K562 (cell line): ENCODE measurements around the gene TMEM132D. TPM values are rescaled to one million over a fixed set of nuclear protein-coding genes. Genes with fewer than 3 reads are reported as not detected.

Source experiments
- ATAC-seq: fragments of 200-7000 bp; cut with Tn5 transposase; 3 replicates; pipeline ENCODE4 v1.9.1; 2020; ENCODE audit warnings: moderate library complexity
- BruUV-seq: library from RNA; stranded (reverse); fragments of 400-500 nt; replicated peaks from 2 replicates; lab custom pipeline; 2021; lab: Mats Ljungman, UMichigan
- CTCF ChIA-PET: fragments of 300-600 bp; formaldehyde crosslinking; extraction: SDS; loops from one replicate; lab custom pipeline; 2021; ENCODE audit warnings: low intra/inter-chr PET ratio; lab: Yijun Ruan, JAX
- POLR2A ChIA-PET: fragments of 300-600, 350-650 bp; sonication (Branson Sonifier 250); formaldehyde crosslinking; extraction: SDS; loops from one replicate; lab custom pipeline; 2021; ENCODE audit warnings: antibody characterized with exemption, inconsistent platforms; lab: Yijun Ruan, JAX
- DNase-seq, 4 experiments: peaks; one replicate each; pipeline versions ENCODE4 v3.0.0 to v3.0.0-alpha.2; 2011 to 2018; ENCODE audit warnings: low spot score in 3 of 4, mixed read lengths in 3 of 4; ENCODE audit errors: extremely low read depth in 1 of 4
- FAIRE-seq: peaks from 2 replicates; lab custom pipeline; 2011; peaks lifted over from hg19 to GRCh38; lab: Jason Lieb, UNC
- H2AFZ ChIP-seq: 2 replicates; pipeline ENCODE4 v1.6.0; 2011; ENCODE audit warnings: low read depth, low read length, control low read depth, inconsistent platforms
- H3K27ac ChIP-seq: fragments of 200-600 bp; 3 replicates; pipeline ENCODE4 v1.8.0; 2011; ENCODE audit warnings: low read depth, mild to moderate bottlenecking, control low read depth, inconsistent platforms, low read length, moderate library complexity, mixed read lengths; ENCODE audit errors: extremely low read depth
- H3K27me3 ChIP-seq, 2 experiments: fragments of 300-600 bp in 1 of 2; 2 replicates in 1 of 2; 3 replicates in 1 of 2; pipeline versions ENCODE4 v1.6.0 to v1.8.0; 2011; ENCODE audit warnings: inconsistent platforms in 2 of 2, low read length in 2 of 2, mild to moderate bottlenecking in 1 of 2, mixed read lengths in 1 of 2, moderate library complexity in 1 of 2; ENCODE audit not compliant: control insufficient read depth in 2 of 2, insufficient read depth in 2 of 2
- H3K36me3 ChIP-seq: fragments of 300-600 bp; 3 replicates; pipeline ENCODE4 v1.8.0; 2011; ENCODE audit warnings: mild to moderate bottlenecking, low read length, inconsistent platforms; ENCODE audit not compliant: control insufficient read depth, insufficient read depth
- H3K4me1 ChIP-seq, 2 experiments: fragments of 200-600 bp in 1 of 2; replicated peaks in 1 of 2; 2 replicates in 1 of 2; 3 replicates in 1 of 2; pipeline versions ENCODE4 v1.5.1 to v1.8.0; 2011; ENCODE audit warnings: inconsistent platforms in 2 of 2, low read length in 2 of 2, mild to moderate bottlenecking in 1 of 2, mixed read lengths in 1 of 2, moderate library complexity in 1 of 2; ENCODE audit not compliant: control insufficient read depth in 2 of 2, insufficient read depth in 2 of 2
- H3K4me2 ChIP-seq: 2 replicates; pipeline ENCODE4 v1.6.1; 2011; ENCODE audit warnings: low read length, control low read depth, inconsistent platforms, mixed read lengths; ENCODE audit not compliant: insufficient read depth
- H3K4me3 ChIP-seq: fragments of 200-600 bp; sonication (generic), shearing (Covaris generic); 2 replicates; pipeline ENCODE4 v1.5.1; 2016; ENCODE audit warnings: control low read depth, inconsistent platforms
- H3K79me2 ChIP-seq: fragments of 200-600 bp; 3 replicates; pipeline ENCODE4 v1.8.0; 2011; ENCODE audit warnings: low read length, inconsistent platforms; ENCODE audit not compliant: control insufficient read depth, insufficient read depth
- H3K9ac ChIP-seq, 2 experiments: 2 replicates each; pipeline versions ENCODE4 v1.6.0 to v1.6.1; 2011; ENCODE audit warnings: low read depth in 2 of 2, low read length in 2 of 2, control low read depth in 1 of 2, inconsistent platforms in 1 of 2, mild to moderate bottlenecking in 1 of 2, mixed read lengths in 1 of 2; ENCODE audit not compliant: insufficient read depth in 1 of 2
- H3K9me1 ChIP-seq: one replicate; pipeline ENCODE4 v1.6.0; 2011; ENCODE audit warnings: inconsistent platforms, mild to moderate bottlenecking, low read length, moderate library complexity; ENCODE audit not compliant: control insufficient read depth, insufficient read depth
- H3K9me3 ChIP-seq: replicated peaks from 2 replicates; pipeline ENCODE4 v1.5.1; 2011; ENCODE audit warnings: low read depth, low read length, inconsistent platforms; ENCODE audit not compliant: control insufficient read depth, insufficient read depth
- H4K20me1 ChIP-seq: replicated peaks from 2 replicates; pipeline ENCODE4 v1.6.1; 2011; ENCODE audit warnings: low read length, inconsistent platforms, mixed read lengths; ENCODE audit not compliant: control insufficient read depth, insufficient read depth
- CBFA2T3 ChIP-seq: fragments of 450-650 bp; IDR thresholded peaks from 2 replicates; pipeline ENCODE4 v1.6.1; 2017
- CXXC5 ChIP-seq: fragments of 250-450 bp; sonication (Bioruptor Pico); IDR thresholded peaks from 2 replicates; pipeline ENCODE4 v1.8.0; 2022; ENCODE audit warnings: inconsistent platforms, mild to moderate bottlenecking, moderate library complexity
- ELF1 ChIP-seq: fragments of 200-800 bp; sonication (Bioruptor generic); IDR thresholded peaks from 2 replicates; pipeline ENCODE4 v1.6.1; 2016; ENCODE audit warnings: missing genetic modification characterization, missing compliant biosample characterization
- ETV1 ChIP-seq: fragments of 450-650 bp; conservative IDR thresholded peaks from 2 replicates; pipeline ENCODE4 v1.6.1; 2016; ENCODE audit warnings: missing genetic modification characterization, control low read depth, low read depth, missing compliant biosample characterization
- GABPB2 ChIP-seq: fragments of 250-450 bp; sonication (Bioruptor Pico); conservative IDR thresholded peaks from 2 replicates; pipeline ENCODE4 v1.5.1; 2021; ENCODE audit warnings: mild to moderate bottlenecking
- GATA2 ChIP-seq: sonication (generic); formaldehyde crosslinking; IDR thresholded peaks from 2 replicates; pipeline ENCODE4 v1.4.0; 2020; ENCODE audit warnings: mild to moderate bottlenecking, missing genetic modification reagents
- LEF1 ChIP-seq: fragments of 450-650 bp; IDR thresholded peaks from 2 replicates; pipeline ENCODE4 v1.6.1; 2016; ENCODE audit warnings: mild to moderate bottlenecking
- MCM2 ChIP-seq: fragments of 450-650 bp; IDR thresholded peaks from 2 replicates; pipeline ENCODE4 v1.6.1; 2017; ENCODE audit warnings: low read depth, mild to moderate bottlenecking
- MYBL2 ChIP-seq, 2 experiments: fragments of 450-650 bp in 1 of 2; sonication (generic) in 1 of 2; formaldehyde crosslinking in 1 of 2; IDR thresholded peaks; 2 replicates each; pipeline versions ENCODE4 v1.6.1 to v1.8.1; 2017 to 2022; ENCODE audit warnings: borderline replicate concordance in 1 of 2, inconsistent platforms in 1 of 2, low read depth in 1 of 2, mild to moderate bottlenecking in 1 of 2, missing genetic modification reagents in 1 of 2, moderate library complexity in 1 of 2
- NR2C2 ChIP-seq, 2 experiments: fragments of 200-800 bp in 1 of 2; sonication (Bioruptor generic) in 1 of 2; sonication (generic) in 1 of 2; formaldehyde crosslinking in 1 of 2; IDR thresholded peaks; 2 replicates each; pipeline versions ENCODE4 v1.6.1 to v1.8.0; 2016 to 2022; ENCODE audit warnings: mild to moderate bottlenecking in 1 of 2, missing compliant biosample characterization in 1 of 2, missing genetic modification characterization in 1 of 2, missing genetic modification reagents in 1 of 2
- SAFB ChIP-seq: fragments of 200-400 bp; formaldehyde crosslinking; IDR thresholded peaks from 2 replicates; pipeline ENCODE4 v1.6.1; 2017; ENCODE audit warnings: low read depth, low read length, borderline replicate concordance
- TSHZ1 ChIP-seq: fragments of 250-450 bp; sonication (Bioruptor Pico); IDR thresholded peaks from 2 replicates; pipeline ENCODE4 v1.4.0; 2020; ENCODE audit warnings: mild to moderate bottlenecking, moderate library complexity
- ZC3H11A ChIP-seq: IDR thresholded peaks from 2 replicates; pipeline ENCODE4 v1.6.1; 2012; ENCODE audit warnings: low read depth, low read length, improper control_type of control experiment
- WGBS: fragments of 100-300 bp; shearing (Covaris generic); methylation state at CpG from one replicate; pipeline ENCODE4 v1.1.6; 2016; ENCODE audit warnings: low coverage, mixed read lengths; ENCODE audit not compliant: insufficient coverage; ENCODE audit errors: missing lambda C conversion rate; 5-methylcytosine and 5-hydroxymethylcytosine counted together
- in situ Hi-C: fragments of 300-500 bp; cut with MboI; formaldehyde crosslinking; loops from 4 replicates; pipeline ENCODE4 v1.15.0; 2018; ENCODE audit warnings: inconsistent platforms, mixed read lengths
- intact Hi-C: fragments of 100-400 bp; cut with micrococcal nuclease; formaldehyde crosslinking; loops from 2 replicates; pipeline ENCODE4 v1.14.2; 2022
- polyA plus RNA-seq, 8 experiments: library from polyadenylated mRNA; depleted of rRNA in 4 of 8; stranded (reverse) in 5 of 8; unstranded in 3 of 8; fragments of >200 nt; fragmentation: Nextera tagmentation in 2 of 8; fragmentation: Illumina TruSeq in 1 of 8; extraction: Ambion mirVana in 2 of 8; extraction: Trizol in 1 of 8; gene quantifications; 2 replicates each; pipeline versions ENCODE4 v1.2.1 to v1.2.3, GENCODE V29; 2011 to 2014; ENCODE audit warnings: inconsistent platforms in 1 of 8, missing spikeins in 1 of 8
- total RNA-seq, 7 experiments: library from RNA; depleted of rRNA in 6 of 7; stranded (reverse); fragments of >200 nt in 6 of 7; fragmentation: Illumina TruSeq in 2 of 7; extraction: Trizol in 2 of 7; gene quantifications; 2 replicates each; pipeline versions ENCODE4 v1.2.1 to v1.2.3, GENCODE V29; 2011 to 2021; ENCODE audit warnings: low replicate concordance in 1 of 7
- TF ChIP-seq, protein P1 (sequence below): fragments of 450-650 bp; formaldehyde crosslinking; IDR thresholded peaks from 2 replicates; pipeline ENCODE4 v1.4.0; 2022; ENCODE audit warnings: missing genetic modification characterization
- TF ChIP-seq, protein P2 (sequence below): fragments of 250-450 bp; sonication (Bioruptor Pico); IDR thresholded peaks from 2 replicates; pipeline ENCODE4 v1.4.0; 2020

TMEM132D gene
- total and polyA plus RNA-seq, 9 of the 15 experiments (the other 6 are each of a cell fraction or from before 2014, with no cell fraction given), result not detected

- POLR2A ChIA-PET, result interaction anchor here (0.6 kb wide), 1 partner anchor 768 kb away, joined by 3 read pairs; no protein-coding TSS in a partner anchor
- no peak overlapping the region for H3K4me3 ChIP-seq
- no peaks in the 10 kb centered on the region for H3K4me1 ChIP-seq
- no peak for TF ChIP-seq CXXC5 (CRISPR knock-in tag)
- no peak for TF ChIP-seq SAFB
- TF ChIP-seq CBFA2T3, result no peak
- TF ChIP-seq GATA2, result no peak
- no peak for TF ChIP-seq MYBL2 (IDR thresholded peaks at IDR 0.05; ENCODE audit: low read depth)
- no peak for TF ChIP-seq MYBL2 (CRISPR knock-in tag; IDR thresholded peaks at IDR 0.05; ENCODE audit: borderline replicate concordance)
- no peak for TF ChIP-seq GABPB2 (CRISPR knock-in tag)
- TF ChIP-seq LEF1, result no peak
- no peak for TF ChIP-seq ETV1 (tag)
- no peak for TF ChIP-seq NR2C2 (CRISPR knock-in tag; IDR thresholded peaks at IDR 0.05)
- no peak for TF ChIP-seq NR2C2 (tag; IDR thresholded peaks at IDR 0.05)
- no peak for TF ChIP-seq ELF1 (tag)
- TF ChIP-seq, protein P1, sequence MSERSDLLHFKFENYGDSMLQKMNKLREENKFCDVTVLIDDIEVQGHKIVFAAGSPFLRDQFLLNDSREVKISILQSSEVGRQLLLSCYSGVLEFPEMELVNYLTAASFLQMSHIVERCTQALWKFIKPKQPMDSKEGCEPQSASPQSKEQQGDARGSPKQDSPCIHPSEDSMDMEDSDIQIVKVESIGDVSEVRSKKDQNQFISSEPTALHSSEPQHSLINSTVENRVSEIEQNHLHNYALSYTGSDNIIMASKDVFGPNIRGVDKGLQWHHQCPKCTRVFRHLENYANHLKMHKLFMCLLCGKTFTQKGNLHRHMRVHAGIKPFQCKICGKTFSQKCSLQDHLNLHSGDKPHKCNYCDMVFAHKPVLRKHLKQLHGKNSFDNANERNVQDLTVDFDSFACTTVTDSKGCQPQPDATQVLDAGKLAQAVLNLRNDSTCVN, result no peak
- no peak for TF ChIP-seq MCM2
- no peak for TF ChIP-seq TSHZ1 (CRISPR knock-in tag)
- TF ChIP-seq ZC3H11A, result no peak
- TF ChIP-seq, protein P2, sequence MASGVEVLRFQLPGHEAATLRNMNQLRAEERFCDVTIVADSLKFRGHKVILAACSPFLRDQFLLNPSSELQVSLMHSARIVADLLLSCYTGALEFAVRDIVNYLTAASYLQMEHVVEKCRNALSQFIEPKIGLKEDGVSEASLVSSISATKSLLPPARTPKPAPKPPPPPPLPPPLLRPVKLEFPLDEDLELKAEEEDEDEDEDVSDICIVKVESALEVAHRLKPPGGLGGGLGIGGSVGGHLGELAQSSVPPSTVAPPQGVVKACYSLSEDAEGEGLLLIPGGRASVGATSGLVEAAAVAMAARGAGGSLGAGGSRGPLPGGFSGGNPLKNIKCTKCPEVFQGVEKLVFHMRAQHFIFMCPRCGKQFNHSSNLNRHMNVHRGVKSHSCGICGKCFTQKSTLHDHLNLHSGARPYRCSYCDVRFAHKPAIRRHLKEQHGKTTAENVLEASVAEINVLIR, result no peak
- DNase-seq, result no peak
- CTCF ChIA-PET, result no interaction called here
- no peaks in the 10 kb centered on the region for H3K79me2 ChIP-seq
- FAIRE-seq, result no peak
- BruUV-seq, result no TSS peak
- no peaks in the 10 kb centered on the region for H3K9me3 ChIP-seq
- H3K36me3 ChIP-seq, result no peaks in the 10 kb centered on the region
- 2% methylated on average over 6 of the region's 6 CpGs for WGBS
- no peaks in the 10 kb centered on the region for H3K27me3 ChIP-seq
- in situ Hi-C loops (no loop called here), intact Hi-C loops (no loop called here)
- H3K9me1 ChIP-seq, result no peaks in the 10 kb centered on the region
- ATAC-seq, result no peak
- H3K4me2 ChIP-seq, result no peak overlapping the region
- H4K20me1 ChIP-seq, result no peaks in the 10 kb centered on the region
- H2AFZ ChIP-seq, result no peak overlapping the region
- no peak overlapping the region for H3K9ac ChIP-seq
- no peak overlapping the region for H3K27ac ChIP-seq
These were observed 359.1 kb downstream of the TMEM132D start for GRCh38 chr12:129544716-129545115.
